GM21825 (cell line): ENCODE data around the gene MON1B.
A peak's percentile ranks its signal among the peaks of the same experiment; 100 is the strongest.

Experiments used
- ATAC-seq: cut with Tn5 transposase; IDR thresholded peaks from one replicate; pipeline ENCODE4 v1.9.1; 2021; ENCODE audit warnings: mild to moderate bottlenecking, moderate library complexity; ENCODE audit not compliant: unreplicated experiment

MON1B gene

DNA sequence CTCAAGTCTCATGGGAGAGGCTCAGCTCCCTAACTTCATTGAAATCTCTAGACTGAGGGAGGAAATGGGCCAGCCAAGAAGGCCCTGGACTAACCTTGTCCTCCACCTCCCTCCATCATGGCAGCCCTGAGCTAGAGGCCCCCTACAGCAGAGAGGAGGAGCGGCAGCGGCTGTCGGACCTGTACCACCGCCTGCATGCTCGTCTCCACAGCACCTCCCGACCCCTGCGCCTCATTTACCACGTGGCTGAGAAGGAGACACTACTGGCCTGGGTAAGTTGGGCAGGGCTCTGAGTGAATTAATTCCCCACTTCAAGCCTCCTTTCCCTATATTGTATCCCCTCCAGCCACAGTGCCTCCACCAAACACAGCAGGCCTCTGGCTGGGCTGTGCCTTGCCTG, 4.4 kb downstream of the MON1B start:
- ATAC-seq, result no peak

DNA sequence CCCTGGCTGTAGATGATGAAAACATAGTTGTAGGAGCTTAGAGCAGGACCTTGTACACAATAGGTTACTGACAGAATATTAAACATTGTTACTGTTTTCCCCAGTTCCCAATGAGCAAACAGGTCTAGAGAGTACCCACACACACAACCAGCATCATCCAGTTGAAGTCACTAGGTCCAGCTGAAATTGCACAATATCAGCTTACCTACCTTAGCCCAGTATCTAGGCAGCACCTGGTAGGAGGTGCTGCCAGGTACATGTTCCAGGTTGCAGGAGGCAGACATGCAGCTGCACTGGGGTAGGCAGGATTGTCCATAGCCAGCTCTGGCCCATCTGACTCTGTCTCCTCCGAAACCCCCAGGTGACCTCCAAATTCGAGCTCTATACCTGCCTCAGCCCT, 6.8 kb downstream of the MON1B start:
- ATAC-seq, result no peak

DNA sequence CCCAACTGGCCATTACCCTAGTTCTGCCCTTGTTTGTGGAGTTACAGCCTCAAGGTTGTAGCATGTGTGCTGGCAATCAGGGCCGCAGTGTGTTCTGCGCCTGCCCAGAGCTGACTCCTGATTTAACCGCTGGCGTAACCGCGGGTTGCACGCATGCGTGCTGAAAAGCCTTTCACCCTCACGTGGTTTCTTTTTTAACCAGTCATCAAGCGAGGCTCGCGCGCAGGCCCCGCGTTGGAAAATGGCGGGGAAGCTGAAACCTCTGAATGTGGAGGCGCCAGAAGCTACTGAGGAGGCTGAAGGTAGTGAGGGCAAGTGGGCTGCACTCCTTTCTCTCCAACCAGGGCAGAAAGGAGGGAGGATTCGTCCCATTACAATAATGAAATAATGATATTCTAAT, 8.2 kb downstream of the MON1B start, which contains the start of gene SYCE1L:
SYCE1L (plus strand) TSS at position 198 of the 400 bp plus-strand sequence; CDS start at position 242, 44 bp downstream.
- ATAC-seq, result no peak

DNA sequence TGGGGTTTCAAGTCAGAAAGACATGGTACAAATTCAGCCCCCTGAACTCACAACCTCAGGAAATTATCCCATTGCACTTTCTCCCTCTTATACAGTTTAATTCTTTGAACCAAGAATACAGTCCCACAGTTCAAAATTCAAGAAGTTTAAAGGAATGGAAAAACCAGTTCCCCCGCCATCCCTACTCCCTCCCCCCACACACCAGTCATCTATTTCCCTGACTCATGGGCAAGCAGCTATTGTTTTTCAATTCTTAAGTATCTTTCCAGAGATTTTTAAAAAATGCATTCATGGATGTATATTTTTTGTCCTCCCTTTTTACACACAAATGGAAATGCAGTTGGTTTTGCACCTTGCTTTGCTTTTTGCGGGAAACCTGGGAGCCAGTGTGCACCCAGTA, 15.5 kb downstream of the MON1B start:
- ATAC-seq, result no peak

DNA sequence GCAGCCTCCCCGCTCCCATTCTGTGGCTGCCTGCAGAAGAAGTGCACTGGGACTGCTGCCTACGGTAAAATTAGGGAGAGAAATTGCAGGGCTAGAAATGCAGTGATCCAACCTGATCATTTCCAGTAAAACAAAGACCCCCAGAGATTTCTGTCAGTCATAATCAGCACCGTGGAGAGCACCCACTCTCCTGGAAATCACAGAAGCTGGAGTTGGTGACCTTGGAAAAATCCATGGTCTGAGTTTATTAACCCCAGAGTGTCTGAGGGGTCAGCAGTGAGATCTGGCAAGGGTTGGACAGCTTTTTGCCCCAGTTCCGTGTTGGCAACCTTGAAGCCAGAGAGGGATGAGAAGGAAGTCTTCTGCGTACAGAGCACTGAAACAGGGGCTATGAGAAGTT, 16.0 kb downstream of the MON1B start:
- no peak for ATAC-seq

DNA sequence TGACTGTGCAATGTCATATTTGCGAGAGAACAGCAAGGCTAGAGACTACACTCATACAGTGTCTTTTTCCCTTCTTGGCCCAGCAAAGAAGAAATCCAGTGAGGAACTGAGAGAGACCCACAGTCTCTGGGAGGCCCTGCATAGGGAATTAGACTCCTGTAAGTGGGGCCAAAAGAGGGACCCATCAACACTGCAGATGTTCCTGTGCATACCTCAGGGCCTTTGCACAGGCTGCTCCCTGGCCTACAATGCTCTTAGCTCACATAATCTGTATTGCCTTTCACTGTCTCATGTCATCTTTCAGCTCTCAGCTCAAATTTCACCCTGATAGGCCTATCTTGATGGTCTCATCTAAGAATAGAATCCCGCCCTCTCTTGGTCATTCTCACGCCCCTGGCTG, 17.4 kb downstream of the MON1B start:
- ATAC-seq, result no peak

DNA sequence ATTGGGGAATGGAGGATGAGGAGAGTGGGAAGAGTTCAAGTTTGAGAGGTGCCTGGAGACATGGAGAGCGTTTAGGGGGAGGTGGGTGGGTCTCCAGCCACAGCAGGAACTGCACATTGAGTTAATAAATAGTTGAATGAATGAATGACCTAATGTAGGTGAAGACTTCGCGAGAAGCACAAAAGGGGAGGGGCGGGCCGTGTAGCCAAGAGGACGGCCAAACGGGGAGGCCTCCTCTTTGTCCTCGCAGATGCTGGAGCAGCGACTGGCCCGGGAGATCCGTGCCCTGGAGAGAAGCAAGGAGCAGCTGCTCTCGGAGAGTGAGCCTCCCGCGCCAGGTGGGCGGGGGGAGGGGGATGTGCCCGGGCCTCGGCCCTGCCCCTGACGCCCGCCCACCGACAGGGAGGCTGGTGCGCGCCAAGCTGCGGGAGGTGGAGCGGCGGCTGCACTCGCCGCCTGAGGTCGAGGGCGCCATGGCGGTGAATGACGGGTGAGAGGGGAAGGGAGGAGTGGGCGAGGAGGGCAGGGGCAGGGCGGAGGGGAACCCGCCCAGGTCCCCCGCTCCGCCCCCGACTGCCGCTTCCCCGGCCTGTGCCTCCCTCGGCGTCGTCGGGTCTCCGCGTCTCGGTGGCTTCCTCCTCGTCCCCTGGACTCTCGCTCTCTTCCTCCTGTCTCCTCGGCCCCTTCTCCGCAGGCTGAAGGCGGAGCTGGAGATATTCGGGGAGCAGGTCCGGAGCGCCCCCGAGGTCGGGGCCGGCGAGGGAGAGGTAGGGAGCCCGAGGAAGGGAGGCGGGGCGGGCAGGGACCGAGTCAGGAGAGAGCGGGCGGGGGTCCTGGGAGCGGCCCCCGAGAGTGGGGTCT, 21.1 kb downstream of the MON1B start:
- ATAC-seq, result peak; percentile 76

DNA sequence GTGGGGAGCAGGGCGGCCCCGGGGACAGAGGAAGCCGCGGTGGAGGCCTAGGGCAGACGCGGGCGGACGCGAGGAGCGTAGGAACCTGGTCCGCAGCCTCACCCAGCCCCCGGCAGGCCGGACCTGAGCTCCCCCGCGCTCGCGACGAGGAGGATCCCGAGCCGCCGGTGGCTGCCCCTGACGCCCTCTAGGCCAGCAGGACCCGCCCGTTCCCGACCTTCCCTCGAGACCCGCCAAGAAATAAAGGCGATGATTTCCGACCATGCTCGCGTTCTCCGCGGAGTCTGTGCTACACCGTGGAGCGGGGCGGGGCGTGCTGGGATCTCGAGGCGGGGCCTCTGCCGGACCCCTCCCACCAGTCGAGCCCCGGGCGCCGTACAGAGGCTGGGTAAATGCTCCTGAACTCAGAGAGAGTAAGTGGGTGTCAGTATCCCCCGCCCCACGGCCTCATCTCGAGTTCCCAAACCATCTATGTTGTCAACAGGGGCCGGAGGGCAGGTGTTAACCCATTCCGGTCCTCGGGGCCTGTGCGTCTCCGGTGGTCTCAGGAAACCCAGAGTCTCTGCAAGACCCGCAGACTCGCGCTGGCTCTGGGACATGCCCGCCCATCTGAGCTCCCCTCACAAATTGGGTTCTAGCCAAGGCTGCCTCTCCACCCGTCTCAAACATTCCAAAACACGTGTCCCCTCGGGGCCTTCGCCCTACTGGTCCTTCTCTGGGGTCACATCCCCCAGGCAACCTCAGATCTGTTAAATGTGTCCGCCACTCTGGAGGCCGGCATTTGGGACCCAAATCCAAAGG, 22.0 kb downstream of the MON1B start:
- peak; percentile 66 for ATAC-seq

DNA sequence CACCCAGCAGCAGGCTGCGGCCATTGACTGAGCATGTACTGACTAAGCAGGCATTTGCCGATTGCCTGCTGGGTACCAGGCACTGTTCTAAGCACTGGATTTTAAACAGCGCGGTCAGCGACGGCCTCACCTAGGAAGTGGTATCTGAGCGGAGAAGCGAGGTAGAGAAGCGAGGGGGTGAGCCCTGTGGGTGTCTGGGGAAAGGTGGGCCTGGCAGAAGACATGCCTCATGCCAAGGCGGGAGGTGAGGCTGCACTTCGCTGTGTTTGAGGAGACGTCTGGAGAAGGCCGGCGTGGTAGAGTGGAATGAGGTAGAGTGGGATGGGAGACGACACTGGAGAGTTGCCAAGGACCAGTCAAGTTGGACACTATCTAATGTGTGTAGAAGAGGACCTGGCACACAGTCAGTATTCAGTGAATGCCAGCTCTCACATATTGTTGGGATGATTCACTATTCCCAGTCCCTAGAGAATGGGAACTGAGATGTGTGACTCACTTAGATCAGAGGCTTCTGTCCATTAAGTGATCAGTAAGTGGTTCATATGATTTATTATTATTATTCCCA, 22.6 kb downstream of the MON1B start:
- no peak for ATAC-seq

DNA sequence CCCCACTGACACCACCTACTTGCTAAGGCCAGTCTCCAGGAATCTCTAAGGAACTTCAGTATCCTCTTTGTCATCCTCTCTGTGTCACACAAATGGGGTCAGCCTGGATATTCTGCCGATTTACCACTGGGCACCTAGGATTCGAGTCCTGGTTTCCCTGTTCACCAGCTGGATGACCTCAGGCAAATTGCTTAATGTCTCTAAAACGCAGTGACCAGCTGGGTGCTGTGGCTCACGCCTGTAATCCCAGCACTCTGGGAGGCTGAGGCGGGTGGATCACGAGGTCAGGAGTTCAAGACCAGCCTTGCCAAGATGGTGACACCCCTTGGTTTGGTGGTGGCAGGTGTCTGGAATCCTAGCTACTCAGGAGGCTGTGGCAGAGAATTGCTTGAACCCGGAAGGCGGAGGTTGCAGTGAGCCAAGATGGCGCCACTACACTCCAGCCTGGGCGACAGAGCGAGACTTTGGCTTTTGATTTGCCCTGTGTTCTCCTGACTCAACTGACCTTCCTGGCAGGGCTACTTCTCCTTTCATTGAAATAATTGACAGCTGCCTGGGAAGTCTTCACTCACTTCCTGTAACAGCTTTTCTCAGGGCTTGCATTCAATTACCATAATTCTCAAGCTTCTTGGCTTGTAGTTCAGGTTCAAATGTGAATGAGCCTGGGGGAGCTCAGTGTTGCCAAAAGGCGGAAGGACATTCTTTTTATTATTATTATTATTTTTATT, 23.6 kb downstream of the MON1B start:
- ATAC-seq, result no peak

DNA sequence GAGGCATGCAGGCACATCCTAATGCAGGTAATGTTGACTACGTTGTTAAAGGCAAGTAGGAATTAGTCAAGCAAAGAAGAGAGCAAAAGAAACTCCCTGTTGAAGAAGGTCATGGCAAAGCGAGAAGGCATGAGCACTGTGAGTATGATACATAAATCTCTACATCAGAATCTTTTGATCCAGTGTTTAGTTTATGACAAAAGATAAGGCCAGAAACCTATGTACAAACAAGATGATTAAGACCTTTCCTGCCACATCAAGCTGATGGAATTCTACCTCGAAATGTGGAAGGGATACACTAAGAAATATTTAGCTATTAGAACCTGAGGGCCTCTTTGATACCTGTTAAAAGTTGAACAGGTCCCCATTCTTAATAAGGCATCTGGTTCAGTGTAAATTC, 28.4 kb downstream of the MON1B start:
- ATAC-seq, result no peak

DNA sequence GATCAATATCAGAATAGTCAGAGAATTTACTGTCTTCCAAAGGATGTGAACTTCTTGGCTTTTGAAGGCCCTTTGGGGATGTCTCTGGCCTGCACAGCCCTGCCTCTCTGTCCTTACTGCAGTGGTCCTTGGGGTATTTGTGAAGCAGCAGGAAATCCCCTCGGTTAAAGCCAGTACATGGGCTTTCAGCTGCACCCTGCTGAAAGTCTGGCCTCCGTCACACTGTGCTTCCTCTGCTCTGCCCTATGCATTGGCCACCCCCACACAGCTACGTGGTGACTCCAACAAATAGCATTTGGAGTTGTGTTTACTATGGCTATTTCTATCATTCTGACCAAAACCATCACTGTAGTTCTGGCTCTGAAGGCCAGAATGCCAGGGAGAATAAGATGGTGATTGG, 29.4 kb downstream of the MON1B start:
- no peak for ATAC-seq

DNA sequence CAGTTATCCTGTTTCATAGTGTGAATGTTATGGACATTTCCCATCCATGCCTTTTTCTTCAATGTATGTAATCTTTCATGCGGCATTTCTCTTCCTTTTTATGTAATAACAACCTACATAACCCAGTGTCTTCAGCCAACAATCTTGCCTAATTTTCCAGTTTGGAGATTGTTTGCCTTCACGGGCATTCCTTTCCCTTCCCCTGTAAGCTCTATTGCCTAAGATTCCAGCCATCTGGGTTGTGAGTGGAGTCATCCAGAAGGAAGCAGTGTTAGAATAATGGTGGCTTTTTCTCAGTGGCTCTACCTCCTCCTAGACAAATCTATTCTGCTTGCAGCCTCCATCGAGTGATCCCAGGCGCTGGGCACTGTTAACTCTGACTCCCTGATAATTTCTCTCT, 30.5 kb downstream of the MON1B start:
- no peak for ATAC-seq

DNA sequence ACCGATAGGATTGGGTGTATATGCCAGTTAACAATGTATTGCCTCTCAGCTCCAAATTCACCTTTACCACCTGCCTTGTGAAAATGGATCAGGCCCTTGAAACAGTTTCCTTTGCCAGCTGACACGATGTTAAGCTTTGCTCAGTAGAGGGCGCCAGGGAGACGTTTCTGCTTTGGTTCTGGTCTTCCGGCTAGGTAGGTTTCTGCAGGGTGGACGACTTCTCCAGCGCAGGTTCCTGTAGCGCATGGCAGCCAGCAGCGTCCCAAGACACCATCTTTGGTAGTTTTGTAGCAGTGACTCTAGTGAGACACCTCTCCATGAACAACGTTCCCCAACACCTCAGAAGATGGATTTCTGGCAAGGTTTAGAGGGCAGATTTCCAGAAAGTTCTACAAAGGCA, 32.2 kb downstream of the MON1B start:
- no peak for ATAC-seq

DNA sequence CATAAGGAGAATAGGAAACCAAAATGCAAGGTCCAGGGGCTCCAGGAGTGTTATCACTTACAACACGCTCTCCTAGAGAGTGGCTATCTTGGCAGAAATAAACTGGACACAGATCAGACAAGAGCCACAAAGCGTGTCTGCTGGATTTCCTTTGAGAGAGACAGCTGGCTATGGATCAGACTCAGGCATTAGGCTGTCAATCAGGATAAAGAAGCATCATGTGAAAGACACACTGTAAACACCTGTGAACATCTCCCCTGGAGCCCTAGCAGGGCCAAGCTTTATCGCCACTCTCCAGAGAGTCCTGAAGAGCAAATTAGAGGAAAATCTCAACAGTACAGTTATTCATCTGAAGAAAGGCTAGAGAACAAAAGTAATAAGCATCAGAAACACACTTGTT, 34.2 kb downstream of the MON1B start:
- no peak for ATAC-seq

DNA sequence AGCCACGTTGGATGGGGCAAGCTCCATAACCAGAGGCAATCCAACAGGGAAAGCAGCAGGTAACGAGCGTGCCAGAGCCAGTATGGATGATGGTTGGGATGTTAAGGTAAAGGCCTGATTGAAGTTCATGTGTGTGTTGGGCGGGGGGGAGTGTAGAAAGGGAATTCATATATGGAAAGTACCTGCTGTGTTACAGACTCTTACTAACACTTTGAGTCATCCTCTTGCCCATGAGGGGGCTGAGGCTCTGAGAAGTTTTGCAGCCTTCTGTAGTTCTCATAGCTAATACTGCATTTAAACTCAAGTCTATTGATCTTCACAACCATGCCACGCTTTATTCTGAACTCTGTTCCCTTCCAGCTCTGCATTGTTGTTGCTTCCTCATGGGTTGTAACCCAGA, 36.8 kb downstream of the MON1B start:
- peak; percentile 83 for ATAC-seq

DNA sequence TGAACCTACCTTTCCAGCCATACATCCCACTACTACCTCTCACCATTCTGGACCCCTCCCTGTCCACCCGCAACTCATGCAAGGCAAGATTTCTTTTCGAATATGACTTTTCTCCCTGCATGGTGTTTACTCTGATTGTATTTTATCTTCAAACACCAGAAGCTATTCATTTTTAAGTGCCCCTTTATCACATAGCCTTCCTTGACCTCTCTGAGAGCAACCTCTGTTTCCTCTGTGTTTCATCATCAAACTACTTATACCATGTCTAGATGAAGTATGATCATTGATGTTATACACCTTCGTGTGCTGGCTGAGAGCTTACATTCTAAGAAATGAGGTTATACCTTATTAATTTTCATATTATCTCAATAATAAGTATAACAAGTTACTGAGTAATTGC, 40.1 kb downstream of the MON1B start:
- no peak for ATAC-seq

DNA sequence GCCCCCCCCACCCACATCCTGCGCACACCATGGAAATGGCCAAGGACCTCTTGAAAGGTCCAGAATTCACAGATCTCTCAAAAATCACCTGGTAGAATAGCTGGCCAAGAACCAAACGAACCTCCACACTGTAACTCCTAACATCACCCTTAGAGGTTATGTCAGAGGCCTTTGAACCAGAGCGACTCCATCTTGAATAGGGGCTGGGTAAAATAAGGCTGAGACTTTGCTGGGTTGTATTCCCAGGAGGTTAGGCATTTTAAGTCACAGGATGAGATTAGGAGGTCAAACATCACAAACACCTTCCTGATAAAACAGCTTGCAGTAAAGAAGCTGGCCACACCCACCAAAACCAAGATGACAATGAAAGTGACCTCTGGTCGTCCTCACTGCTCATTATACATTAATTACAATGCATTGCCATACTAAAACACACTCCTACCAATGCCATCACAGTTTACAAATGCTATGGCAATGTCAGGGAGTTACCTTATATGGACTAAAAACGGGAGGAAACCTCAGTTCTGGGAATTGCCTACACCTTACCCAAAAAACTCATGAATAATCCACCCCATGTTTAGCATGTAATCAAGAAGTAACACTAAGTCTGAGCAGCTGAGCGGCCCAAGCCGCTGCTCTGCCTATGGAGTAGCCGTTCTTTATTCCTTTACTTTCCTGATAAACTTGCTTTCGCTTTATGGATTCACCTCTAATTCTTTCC, 43.0 kb downstream of the MON1B start:
- no peak for ATAC-seq

DNA sequence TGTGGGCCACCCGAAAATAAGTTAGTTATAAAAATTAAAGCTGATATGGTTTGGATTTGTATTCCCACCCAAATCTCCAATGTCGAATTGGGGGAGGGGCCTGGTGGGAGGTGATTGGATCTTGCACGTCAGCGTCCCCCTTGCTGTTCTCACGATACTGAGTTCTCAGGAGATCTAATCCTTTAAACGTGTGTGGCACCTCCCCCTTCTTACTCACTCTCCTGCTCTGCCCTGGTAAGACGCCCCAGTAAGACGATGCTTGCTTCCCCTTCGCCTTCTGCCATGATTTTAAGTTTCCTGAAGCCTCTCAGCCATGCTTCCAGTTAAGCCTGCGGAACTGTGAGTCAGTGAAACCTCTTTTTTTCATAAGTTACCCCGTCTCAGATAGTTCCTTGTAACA, 43.6 kb downstream of the MON1B start:
- no peak for ATAC-seq

DNA sequence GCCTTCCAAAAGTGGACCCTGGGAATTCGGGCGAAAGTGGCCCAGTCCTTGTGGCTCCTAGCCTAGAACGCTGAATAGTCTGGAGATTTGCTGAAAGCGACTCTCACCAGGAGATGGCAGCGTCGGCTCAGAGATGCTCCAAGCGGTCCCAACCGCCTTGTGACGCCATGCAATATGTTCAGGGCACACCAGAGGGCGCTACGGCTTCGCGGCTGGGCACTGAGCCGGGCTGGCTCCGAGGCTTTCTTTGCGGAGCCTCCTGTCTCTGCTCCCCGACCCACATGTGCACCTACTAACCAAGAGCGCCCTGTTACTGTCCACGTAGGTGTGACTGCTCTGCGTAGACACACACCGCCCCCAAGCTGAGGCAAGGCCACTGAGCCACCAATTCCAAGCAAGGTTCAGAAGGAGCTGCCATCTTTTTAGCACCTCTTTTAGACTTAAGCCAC, 45.1 kb downstream of the MON1B start:
- ATAC-seq, result peak; percentile 99
